ENCODE results near the gene YWHAQ. TPM values are rescaled to one million over a fixed set of nuclear protein-coding genes. Genes with fewer than 3 reads are reported as not detected.

Gene YWHAQ
- total RNA-seq, 1 donor from 2014 or later, result 119 TPM

- DNase-seq (no peak), ATAC-seq (no peak)
- intact Hi-C loops (cut with micrococcal nuclease), result no loop called here
Measured at GRCh38 chr2:9535177-9535576, 95.6 kb downstream of the YWHAQ start.

Other genes with a start within 250 kb of the YWHAQ start
- gene ITGB1BP1, start 207.5 kb downstream of the YWHAQ start, total RNA-seq, result 102 TPM
- gene CPSF3, start 207.3 kb downstream of the YWHAQ start, total RNA-seq, result 15.5 TPM
- 83.2 TPM for gene IAH1, start 156.4 kb downstream of the YWHAQ start, total RNA-seq
- 13.7 TPM for gene ADAM17, start 75.2 kb downstream of the YWHAQ start, total RNA-seq
- 3.6 TPM for gene TAF1B, start 212.5 kb upstream of the YWHAQ start, total RNA-seq

Measured in left ventricle myocardium superior (tissue), 1 donor.